Kidney (tissue), 14 donors: ENCODE results near the gene USP35. TPM values are rescaled to one million over a fixed set of nuclear protein-coding genes. Genes with fewer than 3 reads are reported as not detected.

Experiments
- DNase-seq, 5 donors: peaks; one replicate each; pipeline ENCODE4 v3.0.0-alpha.2; 2013 to 2020
- FAIRE-seq: peaks from 2 replicates; lab custom pipeline; 2012; peaks lifted over from hg19 to GRCh38; lab: Jason Lieb, UNC
- H3K27ac ChIP-seq, 2 donors: one replicate each; pipeline ENCODE4 v1.7.0; 2013; ENCODE audit warnings: low read depth in 2 of 2, low read length in 2 of 2, inconsistent platforms in 1 of 2
- H3K27me3 ChIP-seq: one replicate; pipeline ENCODE4 v1.7.1; 2013; ENCODE audit warnings: low read length, inconsistent platforms; ENCODE audit not compliant: control insufficient read depth, insufficient read depth
- H3K36me3 ChIP-seq, 3 donors: one replicate each; pipeline versions ENCODE4 v1.7.0 to v1.7.1; 2013; ENCODE audit warnings: low read length in 3 of 3, control low read depth in 1 of 3, inconsistent platforms in 1 of 3; ENCODE audit not compliant: insufficient read depth in 3 of 3, control insufficient read depth in 2 of 3
- H3K4me1 ChIP-seq, 3 donors: one replicate each; pipeline versions ENCODE4 v1.7.0 to v1.7.1; 2013; ENCODE audit warnings: low read length in 3 of 3, inconsistent platforms in 1 of 3, low read depth in 1 of 3; ENCODE audit not compliant: control insufficient read depth in 2 of 3, insufficient read depth in 2 of 3
- H3K4me3 ChIP-seq, 3 donors: one replicate each; pipeline versions ENCODE4 v1.7.0 to v1.8.1; 2013; ENCODE audit warnings: low read length in 3 of 3, control low read depth in 1 of 3, inconsistent platforms in 1 of 3
- H3K9ac ChIP-seq, 3 donors: one replicate each; pipeline versions ENCODE4 v1.7.0 to v1.7.1; 2013; ENCODE audit warnings: low read length in 3 of 3, control low read depth in 1 of 3, inconsistent platforms in 1 of 3
- H3K9me3 ChIP-seq, 3 donors: one replicate each; pipeline versions ENCODE4 v1.7.0 to v1.7.1; 2013; ENCODE audit warnings: low read length in 3 of 3, control low read depth in 1 of 3, inconsistent platforms in 1 of 3; ENCODE audit not compliant: control insufficient read depth in 2 of 3, insufficient read depth in 1 of 3
- intact Hi-C: fragments of 100-400 bp; cut with DNase I; formaldehyde crosslinking; loops from one replicate; pipeline ENCODE4 v1.11.1; 2022
- polyA plus RNA-seq: library from polyadenylated mRNA; stranded (reverse); fragments of 350-450 nt; fragmentation: Illumina TruSeq; extraction: RNeasy Lipid Tissue Mini Kit (QIAGEN cat#74804); gene quantifications from one replicate; pipeline ENCODE4 v1.2.3, GENCODE V29; 2014; ENCODE audit warnings: low read depth, low replicate concordance; ENCODE audit not compliant: insufficient read depth
- total RNA-seq: library from RNA; stranded (reverse); fragmentation: NEBNext Ultra II Directional; extraction: Animal tissue kit (Norgen Biotek cat#: 25700); gene quantifications from one replicate; pipeline ENCODE4 v1.2.1, GENCODE V29; 2021
- TF ChIP-seq, protein P1 (sequence below): IDR thresholded peaks from 3 replicates; pipeline ENCODE4 v1.5.1; 2012; ENCODE audit warnings: mild to moderate bottlenecking, moderate library complexity, borderline replicate concordance; ENCODE audit not compliant: insufficient read depth; ENCODE audit errors: extremely low read depth
- donor health status: control.
- donor health status: control.
- donor health status: control.
- donor health status: control.
- donor health status: control.
- donor health status: DM: yes; HTN: yes; CAD: no.
- donor health status: Normal renal cell carcinoma (clear cell type).

USP35 gene
- total and polyA plus RNA-seq, 2 donors from 2014 or later: 4.0 to 7.7 TPM

DNA sequence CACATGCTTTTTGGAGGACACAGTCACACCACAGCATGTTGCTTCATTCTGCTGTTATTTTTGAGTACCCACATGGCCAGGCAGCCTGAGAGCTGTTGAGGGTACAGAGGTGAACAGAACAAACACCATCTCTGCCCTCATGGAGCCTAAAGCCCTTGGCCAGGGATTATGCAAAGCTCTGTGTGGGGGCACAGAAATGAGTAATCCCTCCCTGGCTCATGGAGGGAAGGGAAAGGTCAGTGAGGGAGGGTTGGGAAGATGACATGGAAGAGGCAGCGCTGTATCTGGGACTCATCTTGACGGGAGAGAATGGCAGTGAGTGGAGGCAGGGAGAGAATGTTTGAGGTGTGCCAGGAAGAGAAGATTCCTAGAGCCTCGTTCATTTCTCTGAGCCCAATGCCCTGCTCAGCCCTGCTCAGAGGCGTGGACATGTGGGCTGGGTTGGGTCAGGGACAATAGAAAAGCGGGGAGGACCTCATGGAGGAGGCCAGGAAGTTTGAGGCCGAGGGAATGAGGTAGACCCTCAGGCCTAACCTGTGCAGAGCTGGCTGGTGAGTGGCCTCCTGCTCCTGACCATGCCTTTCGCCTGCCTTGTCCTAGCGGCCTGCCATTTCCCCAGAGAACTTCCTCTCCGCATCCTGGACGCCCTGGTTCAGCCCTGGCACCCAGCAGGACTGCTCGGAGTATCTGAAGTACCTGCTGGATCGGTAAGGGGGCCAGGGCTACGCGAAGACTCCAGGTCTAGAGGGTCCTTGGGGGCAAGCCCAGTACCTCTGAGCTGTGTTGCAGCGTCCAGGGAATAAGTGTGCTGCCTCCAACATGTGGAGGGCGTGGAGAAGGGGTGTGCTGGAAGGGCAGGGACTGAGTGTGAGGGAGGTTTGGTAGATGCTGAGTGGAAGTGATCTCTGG, 19.8 kb downstream of the USP35 start:
- H3K4me3 ChIP-seq: no peak overlapping the region
- H3K36me3 ChIP-seq: peaks cover 0 to 15% (median 10%) of the 10 kb centered on the region in 3 donors
- H3K27me3 ChIP-seq: no peaks in the 10 kb centered on the region
- no peak for DNase-seq
- intact Hi-C loops: no loop called here
- H3K9ac ChIP-seq: no peak overlapping the region
- TF ChIP-seq, protein P1, sequence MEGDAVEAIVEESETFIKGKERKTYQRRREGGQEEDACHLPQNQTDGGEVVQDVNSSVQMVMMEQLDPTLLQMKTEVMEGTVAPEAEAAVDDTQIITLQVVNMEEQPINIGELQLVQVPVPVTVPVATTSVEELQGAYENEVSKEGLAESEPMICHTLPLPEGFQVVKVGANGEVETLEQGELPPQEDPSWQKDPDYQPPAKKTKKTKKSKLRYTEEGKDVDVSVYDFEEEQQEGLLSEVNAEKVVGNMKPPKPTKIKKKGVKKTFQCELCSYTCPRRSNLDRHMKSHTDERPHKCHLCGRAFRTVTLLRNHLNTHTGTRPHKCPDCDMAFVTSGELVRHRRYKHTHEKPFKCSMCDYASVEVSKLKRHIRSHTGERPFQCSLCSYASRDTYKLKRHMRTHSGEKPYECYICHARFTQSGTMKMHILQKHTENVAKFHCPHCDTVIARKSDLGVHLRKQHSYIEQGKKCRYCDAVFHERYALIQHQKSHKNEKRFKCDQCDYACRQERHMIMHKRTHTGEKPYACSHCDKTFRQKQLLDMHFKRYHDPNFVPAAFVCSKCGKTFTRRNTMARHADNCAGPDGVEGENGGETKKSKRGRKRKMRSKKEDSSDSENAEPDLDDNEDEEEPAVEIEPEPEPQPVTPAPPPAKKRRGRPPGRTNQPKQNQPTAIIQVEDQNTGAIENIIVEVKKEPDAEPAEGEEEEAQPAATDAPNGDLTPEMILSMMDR: no peak
- H3K4me1 ChIP-seq: no peaks in the 10 kb centered on the region
- H3K27ac ChIP-seq: no peak overlapping the region
- FAIRE-seq: no peak
- no peaks in the 10 kb centered on the region for H3K9me3 ChIP-seq

DNA sequence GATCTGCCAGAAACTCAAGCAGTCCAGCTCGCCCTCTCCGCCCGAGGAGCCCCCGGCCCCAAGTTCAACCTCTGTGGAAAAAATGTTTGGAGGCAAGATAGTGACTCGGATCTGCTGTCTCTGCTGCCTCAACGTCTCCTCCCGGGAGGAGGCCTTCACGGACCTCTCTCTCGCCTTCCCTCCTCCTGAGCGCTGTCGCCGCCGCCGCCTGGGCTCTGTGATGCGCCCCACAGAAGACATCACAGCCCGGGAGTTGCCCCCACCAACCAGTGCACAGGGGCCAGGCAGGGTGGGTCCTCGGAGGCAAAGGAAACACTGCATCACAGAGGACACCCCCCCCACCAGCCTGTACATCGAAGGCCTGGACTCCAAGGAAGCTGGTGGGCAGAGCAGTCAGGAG, 20.8 kb downstream of the USP35 start:
- Histone ChIP-seq H3K9me3 (no peaks in the 10 kb centered on the region), H3K4me3 (no peak overlapping the region), H3K9ac (no peak overlapping the region), H3K27ac (no peak overlapping the region), H3K4me1 (no peaks in the 10 kb centered on the region), H3K27me3 (no peaks in the 10 kb centered on the region), H3K36me3 (peaks cover 0 to 16% (median 10%) of the 10 kb centered on the region in 3 donors)
- TF ChIP-seq, protein P1: no peak
- intact Hi-C loops: no loop called here
- DNase-seq (no peak), FAIRE-seq (no peak)

DNA sequence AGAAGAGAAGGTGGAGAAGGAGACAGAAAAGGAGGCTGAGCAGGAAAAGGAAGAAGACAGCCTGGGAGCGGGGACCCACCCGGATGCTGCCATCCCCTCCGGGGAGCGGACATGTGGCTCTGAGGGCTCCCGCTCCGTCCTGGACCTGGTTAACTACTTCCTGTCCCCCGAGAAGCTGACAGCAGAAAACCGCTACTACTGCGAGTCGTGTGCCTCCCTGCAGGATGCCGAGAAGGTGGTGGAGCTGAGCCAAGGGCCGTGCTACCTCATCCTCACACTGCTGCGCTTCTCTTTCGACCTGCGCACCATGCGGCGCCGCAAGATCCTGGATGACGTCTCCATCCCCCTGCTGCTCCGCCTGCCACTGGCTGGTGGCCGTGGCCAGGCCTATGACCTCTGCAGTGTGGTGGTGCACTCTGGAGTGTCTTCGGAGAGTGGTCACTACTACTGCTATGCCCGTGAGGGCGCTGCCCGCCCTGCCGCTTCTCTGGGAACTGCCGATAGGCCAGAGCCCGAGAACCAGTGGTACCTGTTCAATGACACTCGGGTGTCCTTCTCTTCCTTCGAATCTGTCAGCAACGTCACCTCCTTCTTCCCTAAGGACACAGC, 21.4 kb downstream of the USP35 start:
- Histone ChIP-seq H3K27me3 (no peaks in the 10 kb centered on the region), H3K27ac (no peak overlapping the region), H3K9me3 (no peaks in the 10 kb centered on the region), H3K36me3 (peaks cover 0 to 16% (median 14%) of the 10 kb centered on the region in 3 donors), H3K4me3 (no peak overlapping the region), H3K4me1 (no peaks in the 10 kb centered on the region), H3K9ac (no peak overlapping the region)
- DNase-seq: no peak
- intact Hi-C loops: no loop called here
- no peak for FAIRE-seq
- TF ChIP-seq, protein P1: no peak
